ENCODE results near the gene CD19. TPM values are rescaled to one million over a fixed set of nuclear protein-coding genes. Genes with fewer than 3 reads are reported as not detected.

CD19 gene
- total and polyA plus RNA-seq, 10 of the 15 experiments (the other 5 are each of a cell fraction or from before 2014, with no cell fraction given): 1.2 to 125 (median 77.2) TPM

DNA sequence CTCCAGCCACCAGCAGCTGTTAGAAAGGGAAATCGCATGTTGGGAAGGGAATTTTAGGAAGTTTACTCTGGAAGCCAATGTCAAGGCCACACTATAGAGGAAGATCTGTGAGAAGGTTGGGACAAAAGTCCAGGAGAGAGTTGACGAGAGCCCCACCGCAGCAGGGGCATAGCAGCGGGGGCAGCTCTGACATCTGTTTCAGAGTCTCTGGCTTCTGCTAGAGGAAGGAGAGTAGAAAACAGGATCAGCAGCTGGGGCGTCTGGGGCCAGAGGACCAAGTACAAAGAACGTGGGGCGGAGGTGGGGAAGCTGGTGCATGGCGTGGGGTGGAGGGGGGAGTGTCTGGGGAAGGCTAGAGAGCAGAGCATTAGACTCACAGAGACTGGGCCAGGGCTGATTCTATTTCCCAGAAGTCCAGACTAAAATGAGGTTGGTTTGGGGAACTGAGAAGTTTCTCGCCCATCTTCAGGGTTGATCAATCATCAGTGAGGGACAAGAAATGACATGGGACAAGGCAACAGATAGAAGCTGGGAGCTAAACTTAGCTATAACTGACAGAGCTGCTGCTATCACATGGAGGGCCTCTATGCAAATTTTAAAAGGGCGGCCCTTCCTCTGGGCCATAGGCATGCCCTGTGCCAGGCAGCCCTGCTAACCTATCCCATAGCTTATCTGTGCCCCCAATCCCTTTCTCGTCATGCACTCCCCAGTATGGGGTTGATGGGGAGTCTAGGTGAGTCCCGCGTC lies 7.9 kb upstream of the CD19 start:
- peak; percentile 93 for DNase-seq (ENCODE audit: low read depth, low spot score)
- peaks cover 14% of the 10 kb centered on the region for H3K4me1 ChIP-seq (ENCODE audit: control insufficient read depth, insufficient read depth, low read length)
- BruUV-seq (replicated peaks): TSS peak; percentile 64
- peaks cover 3 to 5% of the 10 kb centered on the region in 2 experiments for H3K36me3 ChIP-seq (ENCODE audit: control insufficient read depth in 2 of 2, insufficient read depth in 2 of 2, low read length in 1 of 2)
- FAIRE-seq: peak; percentile 87
- in situ Hi-C loops (cut with MboI) (no loop called here), intact Hi-C loops (cut with micrococcal nuclease; ENCODE audit: unreplicated experiment) (loop anchor here (2.0 to 10.0 kb wide), 4 partner anchors 21 to 429 kb away; partner anchors contain the start of genes APOBR, CLN3 and TUFM)
- ChIA-PET CTCF (interaction anchor here (0.5 to 6.4 kb wide), 12 partner anchors 9 to 1574 kb away, joined by 3 to 76 read pairs (median 4); partner anchors contain the start of gene SH2B1), POLR2A (interaction anchor here (0.5 to 5.1 kb wide), 21 partner anchors 9 to 1240 kb away, joined by 3 to 39 read pairs (median 4); partner anchors contain the start of genes ATP2A1, ATXN2L, CD19 and NFATC2IP), RAD21 (ENCODE audit: unreplicated experiment) (interaction anchor here (0.9 to 2.5 kb wide), 15 partner anchors 9 to 102 kb away, joined by 3 to 32 read pairs (median 6); partner anchors contain the start of genes ATXN2L, CD19, NFATC2IP and SH2B1), SMC1A (ENCODE audit: uncharacterized antibody, unreplicated experiment) (interaction anchor here (0.8 to 5.8 kb wide), 16 partner anchors 9 to 78 kb away, joined by 3 to 58 read pairs (median 6); partner anchors contain the start of genes CD19, NFATC2IP, SH2B1 and TUFM)
- H3K9me3 ChIP-seq (replicated peaks; ENCODE audit: control insufficient read depth, insufficient read depth, low read length): no peaks in the 10 kb centered on the region
- H3K9ac ChIP-seq (ENCODE audit: control insufficient read depth, insufficient read depth, low read length): peak overlapping the region; percentile 35
- no peaks in the 10 kb centered on the region for H3K79me2 ChIP-seq (ENCODE audit: control insufficient read depth, insufficient read depth, low read length)
- peak overlapping the region; percentile 92 for H3K4me3 ChIP-seq
- WGBS (ENCODE audit: insufficient coverage, insufficient replicate concordance, low lambda C conversion rate, missing lambda C conversion rate): under 1% methylated on average over 13 of the region's 13 CpGs
- no peaks in the 10 kb centered on the region for H3K27me3 ChIP-seq (replicated peaks in 1 of 2; ENCODE audit: control insufficient read depth in 2 of 2, insufficient read depth in 2 of 2, low read length in 1 of 2)
- H3K4me2 ChIP-seq (ENCODE audit: control insufficient read depth, insufficient read depth): peak overlapping the region; percentile 73
- H4K20me1 ChIP-seq (ENCODE audit: control insufficient read depth, insufficient read depth): no peaks in the 10 kb centered on the region
- H3K27ac ChIP-seq (ENCODE audit: control insufficient read depth, insufficient read depth): peak overlapping the region; percentile 99
- peak; percentile 78 for ATAC-seq
- peak overlapping the region; percentile 63 for H2AFZ ChIP-seq (ENCODE audit: control insufficient read depth, low read depth, low read length)
- peak; percentile 17 for TF ChIP-seq SMAD1 (IDR thresholded peaks at IDR 0.05; ENCODE audit: low read depth, partially characterized antibody)
- TF ChIP-seq ZNF274 (IDR thresholded peaks at IDR 0.05; ENCODE audit: insufficient read depth, insufficient read length): no peak
- no peak for TF ChIP-seq KLF5 (IDR thresholded peaks at IDR 0.05; ENCODE audit: partially characterized antibody)
- TF ChIP-seq, protein P1, sequence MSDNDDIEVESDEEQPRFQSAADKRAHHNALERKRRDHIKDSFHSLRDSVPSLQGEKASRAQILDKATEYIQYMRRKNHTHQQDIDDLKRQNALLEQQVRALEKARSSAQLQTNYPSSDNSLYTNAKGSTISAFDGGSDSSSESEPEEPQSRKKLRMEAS (IDR thresholded peaks at IDR 0.05; ENCODE audit: low read depth, low read length): peak; percentile 86
- TF ChIP-seq TBL1XR1 (IDR thresholded peaks at IDR 0.05; ENCODE audit: low read depth, low read length): no peak
- TF ChIP-seq FOS (IDR thresholded peaks at IDR 0.05; ENCODE audit: borderline replicate concordance, extremely low read depth, insufficient read length): no peak
- TF ChIP-seq, protein P2, sequence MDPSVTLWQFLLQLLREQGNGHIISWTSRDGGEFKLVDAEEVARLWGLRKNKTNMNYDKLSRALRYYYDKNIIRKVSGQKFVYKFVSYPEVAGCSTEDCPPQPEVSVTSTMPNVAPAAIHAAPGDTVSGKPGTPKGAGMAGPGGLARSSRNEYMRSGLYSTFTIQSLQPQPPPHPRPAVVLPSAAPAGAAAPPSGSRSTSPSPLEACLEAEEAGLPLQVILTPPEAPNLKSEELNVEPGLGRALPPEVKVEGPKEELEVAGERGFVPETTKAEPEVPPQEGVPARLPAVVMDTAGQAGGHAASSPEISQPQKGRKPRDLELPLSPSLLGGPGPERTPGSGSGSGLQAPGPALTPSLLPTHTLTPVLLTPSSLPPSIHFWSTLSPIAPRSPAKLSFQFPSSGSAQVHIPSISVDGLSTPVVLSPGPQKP (IDR thresholded peaks at IDR 0.05; ENCODE audit: low read depth, low read length): no peak
- TF ChIP-seq, protein P3, sequence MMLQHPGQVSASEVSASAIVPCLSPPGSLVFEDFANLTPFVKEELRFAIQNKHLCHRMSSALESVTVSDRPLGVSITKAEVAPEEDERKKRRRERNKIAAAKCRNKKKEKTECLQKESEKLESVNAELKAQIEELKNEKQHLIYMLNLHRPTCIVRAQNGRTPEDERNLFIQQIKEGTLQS (IDR thresholded peaks at IDR 0.05; ENCODE audit: borderline replicate concordance, extremely low read depth, low read depth, low read length): no peak
- TF ChIP-seq, protein P4, sequence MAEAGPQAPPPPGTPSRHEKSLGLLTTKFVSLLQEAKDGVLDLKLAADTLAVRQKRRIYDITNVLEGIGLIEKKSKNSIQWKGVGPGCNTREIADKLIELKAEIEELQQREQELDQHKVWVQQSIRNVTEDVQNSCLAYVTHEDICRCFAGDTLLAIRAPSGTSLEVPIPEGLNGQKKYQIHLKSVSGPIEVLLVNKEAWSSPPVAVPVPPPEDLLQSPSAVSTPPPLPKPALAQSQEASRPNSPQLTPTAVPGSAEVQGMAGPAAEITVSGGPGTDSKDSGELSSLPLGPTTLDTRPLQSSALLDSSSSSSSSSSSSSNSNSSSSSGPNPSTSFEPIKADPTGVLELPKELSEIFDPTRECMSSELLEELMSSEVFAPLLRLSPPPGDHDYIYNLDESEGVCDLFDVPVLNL (IDR thresholded peaks at IDR 0.05; ENCODE audit: low read depth, low read length): no peak
- no peak for TF ChIP-seq GABPA (IDR thresholded peaks at IDR 0.05; ENCODE audit: low read depth)
- no peak for TF ChIP-seq CHD2 (IDR thresholded peaks at IDR 0.05; ENCODE audit: borderline replicate concordance, low read depth, low read length)
- no peak for TF ChIP-seq ZNF622 (IDR thresholded peaks at IDR 0.05)
- no peak for TF ChIP-seq JUNB (IDR thresholded peaks at IDR 0.05)
- TF ChIP-seq, protein P5, sequence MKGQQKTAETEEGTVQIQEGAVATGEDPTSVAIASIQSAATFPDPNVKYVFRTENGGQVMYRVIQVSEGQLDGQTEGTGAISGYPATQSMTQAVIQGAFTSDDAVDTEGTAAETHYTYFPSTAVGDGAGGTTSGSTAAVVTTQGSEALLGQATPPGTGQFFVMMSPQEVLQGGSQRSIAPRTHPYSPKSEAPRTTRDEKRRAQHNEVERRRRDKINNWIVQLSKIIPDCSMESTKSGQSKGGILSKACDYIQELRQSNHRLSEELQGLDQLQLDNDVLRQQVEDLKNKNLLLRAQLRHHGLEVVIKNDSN (IDR thresholded peaks at IDR 0.05; ENCODE audit: borderline replicate concordance, extremely low read length, insufficient read depth, low read depth, low read length): peak; percentile 57
- 0 out of 2 replicates have a peak, but pooled peaks have one; percentile 32 for TF ChIP-seq TCF12 (IDR thresholded peaks at IDR 0.05; ENCODE audit: low read depth, low read length)

All from GM12878 (cell line).